Stimulated activated naive CD4-positive, alpha-beta T cell treated with Interleukin-2 at 50 U/mL for 16 hours (primary cell): Measurements from ENCODE around the gene HEATR5A.

ENCODE experiments used
- DNase-seq: peaks from one replicate; lab custom pipeline; 2025; lab: John Stamatoyannopoulos, UW

HEATR5A gene

GRCh38 chr14:31426663-31427062 lies 6.3 kb upstream of the HEATR5A start:
- DNase-seq: no peak

- DNase-seq: no peak
Measured at GRCh38 chr14:31425905-31426304, 5.6 kb upstream of the HEATR5A start.

- DNase-seq: no peak
Measured at GRCh38 chr14:31421200-31421599, 850 bp upstream of the HEATR5A start.

- DNase-seq: no peak
Measured at GRCh38 chr14:31419967-31420318, 407 bp downstream of the HEATR5A start.

GRCh38 chr14:31419179-31419966 lies 977 bp downstream of the HEATR5A start:
- no peak for DNase-seq

GRCh38 chr14:31418440-31418839 lies 1.9 kb downstream of the HEATR5A start:
- no peak for DNase-seq

GRCh38 chr14:31414190-31414833 lies 6.0 kb downstream of the HEATR5A start:
- DNase-seq: no peak

GRCh38 chr14:31411218-31411727 lies 9.1 kb downstream of the HEATR5A start:
- no peak for DNase-seq

- no peak for DNase-seq
Measured at GRCh38 chr14:31410048-31410650, 10.2 kb downstream of the HEATR5A start.

GRCh38 chr14:31408421-31408820 lies 11.9 kb downstream of the HEATR5A start:
- no peak for DNase-seq

GRCh38 chr14:31405599-31406232 lies 14.6 kb downstream of the HEATR5A start:
- no peak for DNase-seq

- no peak for DNase-seq
Measured at GRCh38 chr14:31405106-31405505, 15.2 kb downstream of the HEATR5A start.

- DNase-seq: no peak
Measured at GRCh38 chr14:31403707-31404106, 16.6 kb downstream of the HEATR5A start.

- DNase-seq: no peak
Measured at GRCh38 chr14:31402764-31403439, 17.4 kb downstream of the HEATR5A start.

- DNase-seq: no peak
Measured at GRCh38 chr14:31401369-31401932, 18.9 kb downstream of the HEATR5A start.

- no peak for DNase-seq
Measured at GRCh38 chr14:31400031-31400638, 20.2 kb downstream of the HEATR5A start.

GRCh38 chr14:31395572-31396205 lies 24.7 kb downstream of the HEATR5A start:
- no peak for DNase-seq

GRCh38 chr14:31395119-31395518 lies 25.2 kb downstream of the HEATR5A start:
- no peak for DNase-seq

- DNase-seq: no peak
Measured at GRCh38 chr14:31391977-31392503, 28.3 kb downstream of the HEATR5A start.

GRCh38 chr14:31391473-31391872 lies 28.9 kb downstream of the HEATR5A start:
- DNase-seq: no peak
